Thoracic aorta (tissue), 2 donors: ENCODE results near the gene ASGR2. TPM values are rescaled to one million over a fixed set of nuclear protein-coding genes. Genes with fewer than 3 reads are reported as not detected.

Experiments
- ATAC-seq: fragments of 150-250 bp; one replicate; pipeline ENCODE4 v1.8.0; 2017; ENCODE audit warnings: low read depth; ENCODE audit not compliant: insufficient number of reproducible peaks, low FRiP score
- DNase-seq: peaks from one replicate; pipeline ENCODE4 v3.0.0-alpha.2; 2020; ENCODE audit warnings: low spot score
- H3K27ac ChIP-seq, 2 donors: fragments of 200-600 bp; sonication (generic); 1 replicate in 1 of 2; 2 replicates in 1 of 2; pipeline ENCODE4 v1.5.1; 2016; ENCODE audit warnings: mild to moderate bottlenecking in 2 of 2, moderate library complexity in 2 of 2
- H3K27me3 ChIP-seq: fragments of 200-600 bp; sonication (generic); replicated peaks from 2 replicates; pipeline ENCODE4 v1.6.0; 2016; ENCODE audit warnings: mild to moderate bottlenecking; ENCODE audit not compliant: insufficient read depth
- H3K36me3 ChIP-seq: fragments of 200-600 bp; sonication (generic); one replicate; pipeline ENCODE4 v1.5.1; 2016
- H3K4me1 ChIP-seq, 2 donors: fragments of 200-600 bp; sonication (generic); 1 replicate in 1 of 2; 2 replicates in 1 of 2; pipeline versions ENCODE4 v1.5.1 to v1.6.0; 2016; ENCODE audit warnings: low read depth in 2 of 2, mild to moderate bottlenecking in 1 of 2; ENCODE audit not compliant: control insufficient read depth in 1 of 2
- H3K4me3 ChIP-seq: fragments of 200-600 bp; sonication (generic); 2 replicates; pipeline ENCODE4 v1.5.1; 2016; ENCODE audit warnings: mild to moderate bottlenecking
- H3K9me3 ChIP-seq: fragments of 200-600 bp; sonication (generic); 2 replicates; pipeline ENCODE4 v1.5.1; 2016
- CTCF ChIP-seq: fragments of 200-600 bp; sonication (generic); IDR thresholded peaks from one replicate; pipeline ENCODE4 v1.5.1; 2019; ENCODE audit warnings: antibody characterized with exemption
- total RNA-seq, 2 donors: library from RNA; depleted of rRNA; stranded (reverse); fragments of >200 nt; gene quantifications; one replicate each; pipeline versions ENCODE4 v1.1.0 to v1.2.3, GENCODE V29; 2016

ASGR2 gene
- total RNA-seq, 2 donors from 2014 or later: 1.4 to 8.1 TPM

GRCh38 chr17:7067198-7067597, 47.4 kb downstream of the ASGR2 start:
- ATAC-seq (no peak), DNase-seq (no peak)
- no peak for TF ChIP-seq CTCF
- peaks cover 12% of the 10 kb centered on the region for H3K9me3 ChIP-seq
- H3K36me3 ChIP-seq: no peaks in the 10 kb centered on the region
- H3K27ac ChIP-seq: no peak overlapping the region
- no peak overlapping the region for H3K4me3 ChIP-seq
- no peaks in the 10 kb centered on the region for H3K4me1 ChIP-seq
- no peaks in the 10 kb centered on the region for H3K27me3 ChIP-seq

- TF ChIP-seq CTCF: no peak
- Histone ChIP-seq H3K27ac (no peak overlapping the region), H3K27me3 (no peaks in the 10 kb centered on the region), H3K4me3 (no peak overlapping the region), H3K36me3 (no peaks in the 10 kb centered on the region), H3K9me3 (peaks cover 12% of the 10 kb centered on the region), H3K4me1 (no peaks in the 10 kb centered on the region)
- DNase-seq (no peak), ATAC-seq (no peak)
These were observed 50.4 kb downstream of the ASGR2 start for GRCh38 chr17:7064261-7064660.

GRCh38 chr17:7063518-7064094, 51.0 kb downstream of the ASGR2 start:
- Histone ChIP-seq H3K27me3 (no peaks in the 10 kb centered on the region), H3K9me3 (peaks cover 12% of the 10 kb centered on the region), H3K4me3 (no peak overlapping the region), H3K36me3 (no peaks in the 10 kb centered on the region), H3K4me1 (no peaks in the 10 kb centered on the region), H3K27ac (no peak overlapping the region)
- TF ChIP-seq CTCF: no peak
- ATAC-seq (no peak), DNase-seq (no peak)

GRCh38 chr17:7060165-7060891, 54.3 kb downstream of the ASGR2 start:
- no peaks in the 10 kb centered on the region for H3K9me3 ChIP-seq
- H3K36me3 ChIP-seq: no peaks in the 10 kb centered on the region
- ATAC-seq: no peak
- H3K27me3 ChIP-seq: no peaks in the 10 kb centered on the region
- H3K27ac ChIP-seq: no peak overlapping the region
- TF ChIP-seq CTCF: no peak
- no peak for DNase-seq
- no peaks in the 10 kb centered on the region for H3K4me1 ChIP-seq
- no peak overlapping the region for H3K4me3 ChIP-seq

GRCh38 chr17:7058831-7059447, 55.7 kb downstream of the ASGR2 start:
- TF ChIP-seq CTCF: no peak
- H3K27ac ChIP-seq: no peak overlapping the region
- H3K4me1 ChIP-seq: no peaks in the 10 kb centered on the region
- H3K36me3 ChIP-seq: no peaks in the 10 kb centered on the region
- DNase-seq (no peak), ATAC-seq (no peak)
- no peaks in the 10 kb centered on the region for H3K27me3 ChIP-seq
- H3K9me3 ChIP-seq: no peaks in the 10 kb centered on the region
- no peak overlapping the region for H3K4me3 ChIP-seq
